Endodermal cell (in vitro differentiated cells): ENCODE measurements around the gene OTOG. TPM values are rescaled to one million over a fixed set of nuclear protein-coding genes. Genes with fewer than 3 reads are reported as not detected.

Source experiments
- DNase-seq: peaks from one replicate; pipeline ENCODE4 v3.0.0-alpha.2; 2017
- H3K27ac ChIP-seq: 2 replicates; pipeline ENCODE4 v1.5.1; 2013; ENCODE audit warnings: mild to moderate bottlenecking, low read depth, low read length, moderate library complexity
- H3K27me3 ChIP-seq: 2 replicates; pipeline ENCODE4 v1.6.1; 2013; ENCODE audit warnings: mild to moderate bottlenecking, low read length, moderate library complexity; ENCODE audit not compliant: insufficient read depth, control insufficient read depth, poor library complexity, severe bottlenecking
- H3K36me3 ChIP-seq: 2 replicates; pipeline ENCODE4 v1.7.0; 2013; ENCODE audit warnings: mild to moderate bottlenecking, low read length, moderate library complexity; ENCODE audit not compliant: control insufficient read depth, insufficient read depth
- H3K4me1 ChIP-seq: one replicate; pipeline ENCODE4 v1.7.0; 2013; ENCODE audit warnings: low read length; ENCODE audit not compliant: control insufficient read depth, insufficient read depth
- H3K4me3 ChIP-seq: 2 replicates; pipeline ENCODE4 v1.5.1; 2013; ENCODE audit warnings: mild to moderate bottlenecking, low read length, moderate library complexity
- H3K9ac ChIP-seq: 2 replicates; pipeline ENCODE4 v1.6.1; 2013; ENCODE audit warnings: mild to moderate bottlenecking, low read length, moderate library complexity; ENCODE audit not compliant: poor library complexity, severe bottlenecking; ENCODE audit errors: extremely low read depth
- H3K9me3 ChIP-seq: 2 replicates; pipeline ENCODE4 v1.6.1; 2013; ENCODE audit warnings: mild to moderate bottlenecking, low read length, moderate library complexity; ENCODE audit not compliant: control insufficient read depth
- H3K27ac Mint-ChIP-seq: 2 replicates; pipeline ENCODE4 v1.8.0; 2020; ENCODE audit warnings: mixed read lengths
- H3K27me3 Mint-ChIP-seq: 2 replicates; pipeline ENCODE4 v1.8.0; 2021; ENCODE audit warnings: mild to moderate bottlenecking, mixed read lengths; ENCODE audit not compliant: insufficient read depth
- H3K36me3 Mint-ChIP-seq: 2 replicates; pipeline ENCODE4 v1.8.0; 2020; ENCODE audit warnings: low read depth, mixed read lengths
- H3K4me1 Mint-ChIP-seq: 2 replicates; pipeline ENCODE4 v1.8.0; 2020; ENCODE audit warnings: mixed read lengths
- H3K4me3 Mint-ChIP-seq: 2 replicates; pipeline ENCODE4 v1.8.0; 2020; ENCODE audit warnings: mild to moderate bottlenecking, moderate library complexity, mixed read lengths
- H3K9me3 Mint-ChIP-seq: 2 replicates; pipeline ENCODE4 v1.8.0; 2020; ENCODE audit warnings: mild to moderate bottlenecking, mixed read lengths
- CTCF ChIP-seq: fragments of 200-600 bp; sonication (generic); conservative IDR thresholded peaks from 2 replicates; pipeline ENCODE4 v1.5.0; 2021; ENCODE audit warnings: antibody characterized with exemption, mild to moderate bottlenecking
- WGBS, 2 experiments: methylation state at CpG; one replicate each; pipeline versions ENCODE4 v1.1.5 to v1.1.7; 2013; ENCODE audit warnings: missing lambda C conversion rate in 2 of 2, mixed read lengths in 1 of 2; ENCODE audit not compliant: insufficient coverage in 1 of 2, insufficient read length in 1 of 2; 5-methylcytosine and 5-hydroxymethylcytosine counted together
- total RNA-seq, 2 donors: library from RNA; stranded (reverse); fragmentation: NEBNext Ultra II Directional in 1 of 2; extraction: Animal tissue kit (Norgen Biotek cat#: 25700) in 1 of 2; gene quantifications; 2 replicates in 1 of 2; 3 replicates in 1 of 2; pipeline ENCODE4 v1.2.1, GENCODE V29; 2021

Gene OTOG
- total RNA-seq, 2 donors from 2014 or later: 0.33 to 0.55 TPM

GRCh38 chr11:17607083-17607429 is 60.0 kb downstream of the OTOG start:
- Histone ChIP-seq H3K9me3 (no peaks in the 10 kb centered on the region), H3K36me3 (no peaks in the 10 kb centered on the region), H3K9ac (no peak overlapping the region), H3K4me3 (no peak overlapping the region), H3K27ac (no peak overlapping the region), H3K4me1 (no peaks in the 10 kb centered on the region), H3K27me3 (peaks cover 10% of the 10 kb centered on the region)
- Mint-ChIP-seq H3K27ac (no peak overlapping the region), H3K4me3 (no peak overlapping the region), H3K27me3 (peaks cover 31% of the 10 kb centered on the region), H3K36me3 (no peaks in the 10 kb centered on the region), H3K4me1 (no peaks in the 10 kb centered on the region), H3K9me3 (no peaks in the 10 kb centered on the region)
- WGBS, 2 experiments: 94 to 96% methylated on average over 4 to 6 of the region's 6 CpGs
- no peak for TF ChIP-seq CTCF
- DNase-seq: no peak

GRCh38 chr11:17607591-17608570 is 60.8 kb downstream of the OTOG start:
- Histone ChIP-seq H3K27ac (no peak overlapping the region), H3K4me1 (no peaks in the 10 kb centered on the region), H3K9me3 (no peaks in the 10 kb centered on the region), H3K9ac (no peak overlapping the region), H3K4me3 (no peak overlapping the region), H3K27me3 (peaks cover 10% of the 10 kb centered on the region), H3K36me3 (no peaks in the 10 kb centered on the region)
- H3K9me3 Mint-ChIP-seq: no peaks in the 10 kb centered on the region
- H3K4me3 Mint-ChIP-seq: no peak overlapping the region
- no peak for TF ChIP-seq CTCF
- peaks cover 31% of the 10 kb centered on the region for H3K27me3 Mint-ChIP-seq
- H3K4me1 Mint-ChIP-seq: no peaks in the 10 kb centered on the region
- WGBS, 2 experiments: 86 to 87% methylated on average over 9 to 20 of the region's 20 CpGs
- DNase-seq: no peak
- H3K27ac Mint-ChIP-seq: no peak overlapping the region
- H3K36me3 Mint-ChIP-seq: no peaks in the 10 kb centered on the region

- Mint-ChIP-seq H3K4me1 (no peaks in the 10 kb centered on the region), H3K9me3 (no peaks in the 10 kb centered on the region), H3K36me3 (no peaks in the 10 kb centered on the region), H3K27me3 (peaks cover 27% of the 10 kb centered on the region), H3K4me3 (no peak overlapping the region), H3K27ac (no peak overlapping the region)
- Histone ChIP-seq H3K4me1 (no peaks in the 10 kb centered on the region), H3K27me3 (peaks cover 5% of the 10 kb centered on the region), H3K9me3 (no peaks in the 10 kb centered on the region), H3K4me3 (no peak overlapping the region), H3K9ac (no peak overlapping the region), H3K36me3 (no peaks in the 10 kb centered on the region), H3K27ac (no peak overlapping the region)
- no peak for DNase-seq
- TF ChIP-seq CTCF: no peak
- WGBS, 2 experiments: 88 to 94% methylated on average over 6 of the region's 6 CpGs
Observed at GRCh38 chr11:17608821-17609220, 61.8 kb downstream of the OTOG start.
